Liver (tissue), 9 donors: ENCODE data around the gene OR8B8. TPM values are rescaled to one million over a fixed set of nuclear protein-coding genes. Genes with fewer than 3 reads are reported as not detected.

Experiments
- DNase-seq: peaks from one replicate; pipeline ENCODE4 v3.0.0-alpha.2; 2017; ENCODE audit warnings: low spot score
- H3K27ac ChIP-seq, 2 donors: one replicate each; pipeline ENCODE4 v1.7.0; 2013; ENCODE audit warnings: inconsistent platforms in 2 of 2, low read length in 2 of 2, control low read depth in 1 of 2, low read depth in 1 of 2, mild to moderate bottlenecking in 1 of 2
- H3K27me3 ChIP-seq, 4 donors: one replicate each; pipeline versions ENCODE4 v1.6.1 to v1.7.0; 2013; ENCODE audit warnings: low read length in 3 of 4, inconsistent platforms in 1 of 4, mild to moderate bottlenecking in 1 of 4, moderate library complexity in 1 of 4; ENCODE audit not compliant: control insufficient read depth in 4 of 4, insufficient read depth in 4 of 4
- H3K36me3 ChIP-seq, 4 donors: one replicate each; pipeline versions ENCODE4 v1.6.1 to v1.7.0; 2013; ENCODE audit warnings: low read length in 3 of 4, mild to moderate bottlenecking in 3 of 4, low read depth in 1 of 4, moderate library complexity in 1 of 4; ENCODE audit not compliant: control insufficient read depth in 4 of 4, insufficient read depth in 3 of 4
- H3K4me1 ChIP-seq, 4 donors: one replicate each; pipeline versions ENCODE4 v1.6.1 to v1.7.0; 2013; ENCODE audit warnings: low read length in 3 of 4, mild to moderate bottlenecking in 3 of 4, moderate library complexity in 1 of 4; ENCODE audit not compliant: control insufficient read depth in 4 of 4, insufficient read depth in 4 of 4
- H3K4me3 ChIP-seq, 3 donors: one replicate each; pipeline versions ENCODE4 v1.6.1 to v1.7.0; 2013; ENCODE audit warnings: low read length in 3 of 3, control low read depth in 1 of 3, low read depth in 1 of 3, mild to moderate bottlenecking in 1 of 3
- H3K9ac ChIP-seq, 2 donors: one replicate each; pipeline ENCODE4 v1.7.0; 2013; ENCODE audit warnings: low read length in 2 of 2, mild to moderate bottlenecking in 2 of 2, moderate library complexity in 2 of 2, control low read depth in 1 of 2, low read depth in 1 of 2
- H3K9me3 ChIP-seq, 4 donors: one replicate each; pipeline versions ENCODE4 v1.6.1 to v1.7.0; 2013; ENCODE audit warnings: low read length in 3 of 4; ENCODE audit not compliant: control insufficient read depth in 4 of 4
- ATF3 ChIP-seq: IDR thresholded peaks from 2 replicates; pipeline ENCODE4 v1.6.1; 2016; ENCODE audit warnings: antibody characterized with exemption
- CTCF ChIP-seq: fragments of 150-350 bp; IDR thresholded peaks from 2 replicates; pipeline ENCODE4 v1.5.1; 2017; ENCODE audit warnings: improper control_type of control experiment, low read depth, low read length; ENCODE audit not compliant: missing input control
- EGR1 ChIP-seq, 2 donors: IDR thresholded peaks; 2 replicates each; pipeline ENCODE4 v1.6.1; 2016 to 2018; ENCODE audit warnings: antibody characterized with exemption in 2 of 2, low read depth in 2 of 2
- FOXA1 ChIP-seq: IDR thresholded peaks from 2 replicates; pipeline ENCODE4 v1.6.1; 2016; ENCODE audit warnings: antibody characterized with exemption
- FOXA2 ChIP-seq: IDR thresholded peaks from 2 replicates; pipeline ENCODE4 v1.6.1; 2016; ENCODE audit warnings: antibody characterized with exemption
- GABPA ChIP-seq, 2 donors: IDR thresholded peaks in 1 of 2; conservative IDR thresholded peaks in 1 of 2; 2 replicates each; pipeline ENCODE4 v1.6.1; 2016; ENCODE audit warnings: antibody characterized with exemption in 2 of 2, mild to moderate bottlenecking in 1 of 2, moderate library complexity in 1 of 2
- HNF4A ChIP-seq, 2 donors: conservative IDR thresholded peaks; 2 replicates each; pipeline ENCODE4 v1.6.1; 2016; ENCODE audit warnings: antibody characterized with exemption in 2 of 2, mild to moderate bottlenecking in 2 of 2
- HNF4G ChIP-seq: IDR thresholded peaks from 2 replicates; pipeline ENCODE4 v1.6.1; 2016; ENCODE audit warnings: antibody characterized with exemption
- JUND ChIP-seq, 2 donors: IDR thresholded peaks; 2 replicates each; pipeline ENCODE4 v1.6.1; 2016; ENCODE audit warnings: antibody characterized with exemption in 2 of 2
- MAX ChIP-seq: IDR thresholded peaks from 2 replicates; pipeline ENCODE4 v1.6.1; 2016; ENCODE audit warnings: antibody characterized with exemption
- NR2F2 ChIP-seq: IDR thresholded peaks from 2 replicates; pipeline ENCODE4 v1.6.1; 2016; ENCODE audit warnings: antibody characterized with exemption
- RAD21 ChIP-seq, 2 donors: IDR thresholded peaks; 2 replicates each; pipeline ENCODE4 v1.6.1; 2016; ENCODE audit warnings: antibody characterized with exemption in 2 of 2, mild to moderate bottlenecking in 2 of 2
- REST ChIP-seq: IDR thresholded peaks from 2 replicates; pipeline ENCODE4 v1.6.1; 2016; ENCODE audit warnings: antibody characterized with exemption, mild to moderate bottlenecking
- RXRA ChIP-seq, 2 donors: IDR thresholded peaks; 2 replicates each; pipeline ENCODE4 v1.6.1; 2017 to 2018; ENCODE audit warnings: antibody characterized with exemption in 2 of 2, mild to moderate bottlenecking in 1 of 2
- SP1 ChIP-seq: IDR thresholded peaks from 2 replicates; pipeline ENCODE4 v1.6.1; 2018; ENCODE audit warnings: antibody characterized with exemption, mild to moderate bottlenecking
- TAF1 ChIP-seq: conservative IDR thresholded peaks from 2 replicates; pipeline ENCODE4 v1.6.1; 2016; ENCODE audit warnings: antibody characterized with exemption, mild to moderate bottlenecking
- YY1 ChIP-seq: IDR thresholded peaks from 2 replicates; pipeline ENCODE4 v1.6.1; 2016; ENCODE audit warnings: antibody characterized with exemption, mild to moderate bottlenecking
- ZBTB33 ChIP-seq: IDR thresholded peaks from 2 replicates; pipeline ENCODE4 v1.6.1; 2016; ENCODE audit warnings: antibody characterized with exemption
- WGBS: extraction: QIAGEN DNeasy Blood & Tissue Kit; methylation state at CpG from one replicate; pipeline ENCODE4 v1.1.7; 2013; 5-methylcytosine and 5-hydroxymethylcytosine counted together
- polyA plus RNA-seq, 2 donors: library from polyadenylated mRNA; stranded (reverse) in 1 of 2; unstranded in 1 of 2; fragments of 200-250 nt in 1 of 2; fragments of >200 nt in 1 of 2; fragmentation: Nextera tagmentation in 1 of 2; extraction: Ambion mirVana in 1 of 2; gene quantifications; one replicate each; pipeline versions ENCODE4 v1.2.1 to v1.2.3, GENCODE V29; 2013 to 2015
- total RNA-seq, 2 donors: library from RNA; depleted of rRNA; stranded (reverse); fragments of >200 nt; gene quantifications; one replicate each; pipeline ENCODE4 v1.2.3, GENCODE V29; 2014
- donor health status: healthy.
- donor health status: healthy.
- donor health status: healthy.
- donor health status: healthy.
- donor health status: healthy.

Gene OR8B8
- total and polyA plus RNA-seq, 4 donors: not detected

- H3K27ac ChIP-seq: no peak overlapping the region
- H3K4me3 ChIP-seq: no peak overlapping the region
- no peaks in the 10 kb centered on the region for H3K36me3 ChIP-seq
- H3K27me3 ChIP-seq: peaks cover 0 to 20% (median 2%) of the 10 kb centered on the region in 4 donors
- WGBS: 15% methylated on average over 5 of the region's 5 CpGs
- H3K4me1 ChIP-seq: no peaks in the 10 kb centered on the region
- no peak for DNase-seq
- TF ChIP-seq RAD21 (IDR thresholded peaks at IDR 0.05) (peak; percentile 70 to 79), YY1 (no peak), CTCF (peak; percentile 77), JUND (IDR thresholded peaks at IDR 0.05) (no peak)
- H3K9me3 ChIP-seq: no peaks in the 10 kb centered on the region
- no peak overlapping the region for H3K9ac ChIP-seq
These were observed 30.1 kb downstream of the OR8B8 start for GRCh38 chr11:124415356-124415923.

GRCh38 chr11:124409906-124410305, 35.6 kb downstream of the OR8B8 start:
- no peaks in the 10 kb centered on the region for H3K9me3 ChIP-seq
- peaks cover 0 to 23% (median 0%) of the 10 kb centered on the region in 4 donors for H3K27me3 ChIP-seq
- TF ChIP-seq EGR1 (IDR thresholded peaks at IDR 0.05; ENCODE audit: low read depth in 2 of 2) (no peak), NR2F2 (no peak), JUND (IDR thresholded peaks at IDR 0.05) (no peak), GABPA (IDR thresholded peaks at IDR 0.05 in 1 of 2, conservative IDR thresholded peaks at IDR 0.05 in 1 of 2) (no peak), ZBTB33 (no peak), HNF4G (no peak), CTCF (no peak), YY1 (no peak), REST (no peak), MAX (no peak), ATF3 (no peak), SP1 (no peak), RXRA (IDR thresholded peaks at IDR 0.05) (no peak), RAD21 (IDR thresholded peaks at IDR 0.05) (no peak), TAF1 (no peak), FOXA1 (no peak), HNF4A (conservative IDR thresholded peaks at IDR 0.05) (no peak), FOXA2 (no peak)
- H3K27ac ChIP-seq: no peak overlapping the region
- DNase-seq: no peak
- H3K4me3 ChIP-seq: no peak overlapping the region
- no peak overlapping the region for H3K9ac ChIP-seq
- H3K36me3 ChIP-seq: no peaks in the 10 kb centered on the region
- H3K4me1 ChIP-seq: no peaks in the 10 kb centered on the region
- 69% methylated on average over 7 of the region's 7 CpGs for WGBS
